ENCODE results near the gene ABCB1.
"Not testable (repeated sequence)": the region's sequence is repeated elsewhere in the genome, so short reads cannot be mapped to it uniquely, and the experiment has no call there.

ABCB1 gene

DNA sequence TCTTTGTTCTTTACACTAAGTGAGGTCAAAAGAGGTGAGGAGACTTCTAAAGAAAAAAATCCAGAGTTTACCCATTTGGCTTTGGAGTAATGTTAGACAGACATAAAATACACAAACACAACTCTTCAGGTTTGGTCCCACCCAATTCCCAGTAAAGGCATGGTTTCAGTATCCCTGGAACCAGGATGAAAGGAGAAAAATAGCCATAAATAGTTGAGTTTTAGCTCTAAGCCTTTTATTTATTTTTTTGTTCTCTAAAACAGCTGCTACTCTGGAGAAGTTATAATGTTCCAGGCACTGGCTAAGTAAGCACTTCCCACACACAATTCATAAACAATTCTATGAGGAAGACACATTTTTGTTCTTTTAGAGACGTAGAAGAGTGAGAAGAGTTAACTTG lies 4.0 kb downstream of the ABCB1 start:
- Mint-ChIP-seq H3K36me3 (ENCODE audit: low read depth) (peaks cover 5% of the 10 kb centered on the region), H3K9me3 (no peaks in the 10 kb centered on the region), H3K27ac (no peak overlapping the region), H3K4me1 (ENCODE audit: low read depth) (peaks cover 41% of the 10 kb centered on the region), H3K27me3 (peaks cover 3% of the 10 kb centered on the region), H3K4me3 (no peak overlapping the region)
- DNase-seq: no peak

DNA sequence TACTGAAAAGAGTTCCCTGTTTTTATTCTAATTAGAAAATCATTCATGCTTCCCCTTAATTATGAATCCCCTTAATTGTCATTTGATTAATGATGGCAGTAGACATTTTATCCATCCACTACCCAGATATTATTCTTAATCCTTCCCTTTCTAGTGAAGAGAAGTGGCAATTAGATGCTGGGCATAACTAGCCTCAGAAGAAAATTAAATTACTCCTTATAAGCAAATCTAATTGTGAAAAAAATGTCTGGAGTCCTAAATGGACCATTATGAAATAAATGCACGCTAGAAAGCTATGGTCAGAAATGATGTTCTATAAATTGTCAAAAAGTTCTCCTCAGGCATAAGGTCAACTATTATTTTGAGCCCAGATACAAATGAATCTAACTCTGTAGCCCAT lies 4.5 kb downstream of the ABCB1 start:
- H3K9me3 Mint-ChIP-seq: no peaks in the 10 kb centered on the region
- no peaks in the 10 kb centered on the region for H3K27me3 Mint-ChIP-seq
- peaks cover 5% of the 10 kb centered on the region for H3K36me3 Mint-ChIP-seq (ENCODE audit: low read depth)
- no peak overlapping the region for H3K4me3 Mint-ChIP-seq
- DNase-seq: no peak
- H3K4me1 Mint-ChIP-seq (ENCODE audit: low read depth): peaks cover 37% of the 10 kb centered on the region
- no peak overlapping the region for H3K27ac Mint-ChIP-seq

DNA sequence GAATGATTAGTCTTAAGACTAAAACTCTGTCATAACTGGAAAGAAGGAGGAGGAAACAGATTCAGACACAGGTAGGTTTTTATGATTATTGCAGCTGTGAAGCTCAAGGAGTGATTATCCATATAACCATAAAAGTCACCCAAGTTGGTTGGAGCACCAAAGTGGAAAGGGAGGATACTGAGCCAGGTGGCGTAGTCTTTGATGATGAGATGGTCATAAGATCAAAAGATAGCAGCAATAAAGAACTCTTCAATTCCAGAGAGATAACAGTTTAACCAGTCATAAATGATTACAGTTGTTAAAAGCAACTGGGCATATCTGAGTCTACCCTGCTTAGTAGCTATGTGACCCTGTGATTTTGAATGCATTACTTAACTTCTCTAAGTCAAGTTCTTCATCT lies 8.4 kb downstream of the ABCB1 start:
- no peaks in the 10 kb centered on the region for H3K27me3 Mint-ChIP-seq
- H3K27ac Mint-ChIP-seq: no peak overlapping the region
- no peaks in the 10 kb centered on the region for H3K9me3 Mint-ChIP-seq
- H3K4me1 Mint-ChIP-seq (ENCODE audit: low read depth): peaks cover 19% of the 10 kb centered on the region
- DNase-seq: no peak
- H3K4me3 Mint-ChIP-seq: no peak overlapping the region
- no peaks in the 10 kb centered on the region for H3K36me3 Mint-ChIP-seq (ENCODE audit: low read depth)

DNA sequence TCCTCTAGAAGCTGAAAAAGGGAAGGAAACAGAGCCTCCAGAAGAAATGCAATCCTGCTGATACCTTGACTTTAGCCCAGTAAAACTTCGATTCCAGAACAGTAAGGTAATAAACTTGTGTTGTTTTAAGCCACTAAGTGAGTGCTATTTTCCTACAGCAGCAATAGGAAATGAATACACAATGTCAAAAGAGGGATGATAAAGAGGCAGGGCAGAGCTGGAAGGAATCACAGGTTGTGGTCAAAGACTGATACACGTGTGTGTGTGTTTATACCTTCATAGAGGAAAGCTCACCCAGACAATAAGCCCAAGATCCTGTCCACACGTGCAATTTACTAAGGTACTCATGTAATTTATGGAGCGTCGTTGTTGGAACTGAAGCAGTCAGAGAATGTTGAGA lies 9.5 kb downstream of the ABCB1 start:
- Mint-ChIP-seq H3K36me3 (ENCODE audit: low read depth) (peaks cover 2% of the 10 kb centered on the region), H3K4me1 (ENCODE audit: low read depth) (peaks cover 20% of the 10 kb centered on the region), H3K27ac (no peak overlapping the region), H3K27me3 (no peaks in the 10 kb centered on the region), H3K9me3 (no peaks in the 10 kb centered on the region), H3K4me3 (no peak overlapping the region)
- no peak for DNase-seq

DNA sequence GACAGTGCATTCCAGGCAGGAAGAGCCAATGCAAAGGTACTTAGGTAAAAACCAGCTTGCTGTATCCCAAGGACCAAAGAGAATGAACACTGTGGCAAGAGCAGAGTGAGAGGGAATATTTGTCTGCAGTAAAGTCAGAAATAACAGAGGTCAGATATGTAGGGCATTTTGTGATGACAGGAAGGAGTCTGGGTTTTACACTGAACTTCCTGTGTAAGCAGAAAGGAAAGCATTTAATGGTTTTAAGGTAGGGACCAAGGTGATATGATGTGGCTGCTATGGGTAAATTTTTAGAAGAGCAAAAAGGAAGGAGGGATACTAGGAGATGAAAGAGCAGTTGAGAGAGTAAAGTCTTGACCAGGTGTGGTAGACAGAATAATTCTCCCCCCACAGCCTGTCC lies 10.1 kb downstream of the ABCB1 start:
- no peak for DNase-seq
- Mint-ChIP-seq H3K36me3 (ENCODE audit: low read depth) (peaks cover 3% of the 10 kb centered on the region), H3K4me3 (no peak overlapping the region), H3K27me3 (no peaks in the 10 kb centered on the region), H3K9me3 (no peaks in the 10 kb centered on the region), H3K4me1 (ENCODE audit: low read depth) (peaks cover 21% of the 10 kb centered on the region), H3K27ac (no peak overlapping the region)

DNA sequence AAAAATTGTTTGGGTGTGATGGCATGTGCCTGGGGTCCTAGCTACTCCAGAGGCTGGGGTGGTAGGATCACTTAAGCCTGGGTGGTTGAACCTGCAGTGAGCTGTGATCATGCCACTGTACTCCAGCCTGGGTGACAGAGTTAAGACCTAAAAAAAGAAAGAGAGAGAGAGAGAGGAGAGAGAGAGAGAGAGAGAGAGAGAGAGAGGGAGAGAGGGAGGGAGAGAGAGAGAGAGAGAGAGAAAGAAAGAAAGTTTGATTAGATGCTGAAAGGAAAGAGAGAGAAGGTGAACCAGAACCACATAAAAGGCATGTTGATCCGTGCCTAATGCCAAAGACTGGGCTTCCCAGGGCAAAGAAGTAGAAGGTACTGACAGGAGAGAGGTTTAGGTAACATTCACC lies 11.1 kb downstream of the ABCB1 start:
- DNase-seq: no peak
- no peaks in the 10 kb centered on the region for H3K27me3 Mint-ChIP-seq
- peaks cover 16% of the 10 kb centered on the region for H3K4me1 Mint-ChIP-seq (ENCODE audit: low read depth)
- no peak overlapping the region for H3K27ac Mint-ChIP-seq
- H3K4me3 Mint-ChIP-seq: no peak overlapping the region
- H3K36me3 Mint-ChIP-seq (ENCODE audit: low read depth): peaks cover 12% of the 10 kb centered on the region
- no peaks in the 10 kb centered on the region for H3K9me3 Mint-ChIP-seq

DNA sequence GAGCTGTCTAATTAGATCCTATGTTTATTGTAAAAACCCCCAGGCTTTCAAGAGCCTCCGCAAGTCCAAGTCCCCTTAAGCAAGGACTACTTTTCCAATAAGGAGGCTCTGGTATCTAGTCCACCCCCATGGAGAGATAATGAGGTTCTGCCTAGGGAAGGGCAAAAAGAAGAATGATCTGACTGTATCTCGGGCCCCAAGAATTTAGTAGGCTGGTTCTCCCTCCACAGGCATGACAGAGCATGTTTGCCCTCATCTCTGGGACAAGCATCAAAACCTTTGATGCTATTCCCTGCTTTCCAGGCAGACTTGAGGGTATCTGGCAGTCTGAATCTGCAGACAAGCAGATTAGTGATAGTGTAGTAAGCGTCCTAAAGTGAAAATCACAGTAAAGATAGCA lies 19.0 kb downstream of the ABCB1 start:
- H3K27me3 Mint-ChIP-seq: no peaks in the 10 kb centered on the region
- H3K27ac Mint-ChIP-seq: no peak overlapping the region
- H3K4me3 Mint-ChIP-seq: no peak overlapping the region
- peaks cover 7% of the 10 kb centered on the region for H3K4me1 Mint-ChIP-seq (ENCODE audit: low read depth)
- H3K36me3 Mint-ChIP-seq (ENCODE audit: low read depth): peaks cover 44% of the 10 kb centered on the region
- H3K9me3 Mint-ChIP-seq: no peaks in the 10 kb centered on the region
- no peak for DNase-seq

DNA sequence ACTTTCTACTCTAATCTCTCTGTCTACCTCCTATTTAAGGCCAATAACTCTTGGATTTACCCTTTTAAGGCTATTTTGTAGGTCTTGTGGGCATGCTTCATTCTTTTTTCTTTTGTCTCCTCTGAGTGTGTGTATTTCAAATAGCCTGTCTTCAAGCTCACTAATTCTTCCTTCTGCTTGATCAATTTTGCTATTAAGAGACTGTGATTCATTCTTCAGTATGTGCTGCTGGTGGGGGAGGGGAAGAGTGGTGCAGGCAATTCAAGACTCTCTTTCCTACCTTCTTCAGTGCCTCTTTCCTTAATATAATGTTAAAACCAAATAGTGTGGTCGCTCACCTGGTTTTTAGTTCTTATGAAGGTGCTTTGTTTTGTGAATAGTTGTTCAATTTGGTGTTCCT lies 20.0 kb downstream of the ABCB1 start:
- no peaks in the 10 kb centered on the region for H3K27me3 Mint-ChIP-seq
- DNase-seq: no peak
- peaks cover 3% of the 10 kb centered on the region for H3K4me1 Mint-ChIP-seq (ENCODE audit: low read depth)
- no peak overlapping the region for H3K4me3 Mint-ChIP-seq
- no peaks in the 10 kb centered on the region for H3K9me3 Mint-ChIP-seq
- no peak overlapping the region for H3K27ac Mint-ChIP-seq
- peaks cover 41% of the 10 kb centered on the region for H3K36me3 Mint-ChIP-seq (ENCODE audit: low read depth)

DNA sequence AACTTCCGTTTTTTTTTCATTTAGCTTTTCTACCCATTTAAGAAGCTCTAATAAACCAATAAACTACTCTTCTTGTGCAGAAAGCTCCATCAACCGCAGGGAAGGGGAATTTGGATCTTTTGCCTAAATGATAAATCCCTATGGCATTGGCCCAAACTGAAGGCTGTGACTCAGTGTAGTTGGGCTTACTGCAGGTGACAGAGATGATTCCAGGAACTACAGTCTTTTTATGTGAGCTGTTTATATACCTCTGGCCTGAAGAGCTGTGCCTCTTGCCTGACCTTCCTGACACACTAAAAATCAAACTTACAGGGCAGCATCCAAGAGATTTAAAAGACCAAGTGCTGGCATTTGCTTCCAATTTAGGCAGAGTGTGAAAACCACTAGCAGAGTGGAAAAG lies 25.2 kb downstream of the ABCB1 start:
- no peaks in the 10 kb centered on the region for H3K27me3 Mint-ChIP-seq
- H3K9me3 Mint-ChIP-seq: no peaks in the 10 kb centered on the region
- no peak for DNase-seq
- no peak overlapping the region for H3K4me3 Mint-ChIP-seq
- H3K36me3 Mint-ChIP-seq (ENCODE audit: low read depth): peaks cover 11% of the 10 kb centered on the region
- peaks cover 26% of the 10 kb centered on the region for H3K4me1 Mint-ChIP-seq (ENCODE audit: low read depth)
- peak overlapping the region; percentile 34 for H3K27ac Mint-ChIP-seq

DNA sequence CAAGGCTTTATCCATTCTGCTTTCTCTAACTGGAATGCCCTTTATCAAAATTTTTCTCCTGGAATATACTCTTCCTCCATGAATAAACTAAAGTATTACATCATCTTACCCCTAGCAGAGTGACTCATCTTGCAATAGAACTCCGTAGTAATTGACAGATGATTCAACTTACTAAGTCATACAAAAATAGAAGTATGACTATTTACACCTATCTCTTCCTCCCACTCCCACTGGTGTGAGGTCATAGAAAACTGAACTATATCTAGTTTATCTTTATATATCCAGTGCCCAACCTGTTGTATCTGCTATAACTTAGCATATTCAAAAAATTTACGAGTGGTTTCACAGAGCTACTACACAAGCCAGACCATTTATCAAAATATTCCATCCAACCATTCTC lies 26.1 kb downstream of the ABCB1 start:
- Mint-ChIP-seq H3K9me3 (no peaks in the 10 kb centered on the region), H3K4me3 (no peak overlapping the region), H3K4me1 (ENCODE audit: low read depth) (peaks cover 26% of the 10 kb centered on the region), H3K36me3 (ENCODE audit: low read depth) (peaks cover 7% of the 10 kb centered on the region), H3K27ac (peak overlapping the region; percentile 81), H3K27me3 (no peaks in the 10 kb centered on the region)
- DNase-seq: no peak

DNA sequence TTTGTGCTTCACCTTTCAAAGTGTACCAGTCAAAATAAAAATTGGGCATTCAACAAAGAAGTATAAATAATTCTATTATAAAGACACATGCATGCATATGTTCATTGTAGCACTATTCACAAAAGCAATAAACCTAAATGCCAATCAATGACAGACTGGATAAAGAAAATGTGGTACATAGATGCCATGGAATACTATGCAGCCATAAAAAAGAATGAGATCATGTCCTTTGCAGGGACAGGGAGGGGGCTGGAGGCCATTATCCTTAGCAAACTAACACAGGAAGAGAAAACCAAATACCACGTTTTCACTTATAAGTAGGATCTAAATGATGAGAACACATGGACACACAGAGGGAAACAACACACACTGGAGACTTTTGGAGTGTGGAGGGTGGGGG lies 28.2 kb downstream of the ABCB1 start:
- not testable (repeated sequence) for DNase-seq; H3K36me3 Mint-ChIP-seq (ENCODE audit: low read depth); H3K4me3 Mint-ChIP-seq; H3K9me3 Mint-ChIP-seq; H3K27me3 Mint-ChIP-seq
- Mint-ChIP-seq H3K4me1 (ENCODE audit: low read depth) (peaks cover 26% of the 10 kb centered on the region), H3K27ac (peak overlapping the region; percentile 6)

DNA sequence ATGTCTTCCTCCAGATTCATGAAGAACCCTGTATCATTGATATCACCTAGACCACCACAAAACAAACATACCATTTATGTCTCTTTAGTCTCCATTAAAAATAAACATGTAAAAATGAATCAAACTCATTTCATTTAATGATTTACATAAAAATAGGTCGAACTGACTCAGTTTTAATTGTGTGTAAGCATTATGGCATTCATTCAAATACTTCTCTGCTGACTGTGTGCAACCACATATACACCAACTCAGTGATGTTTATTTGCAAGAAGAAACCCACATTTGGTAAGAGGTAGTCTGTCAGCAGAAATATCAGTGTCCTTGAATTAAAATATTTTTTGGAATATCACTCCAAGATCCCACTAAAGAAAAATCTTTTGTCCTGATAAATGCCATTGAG lies 30.5 kb downstream of the ABCB1 start:
- Mint-ChIP-seq H3K36me3 (ENCODE audit: low read depth) (peaks cover 19% of the 10 kb centered on the region), H3K4me1 (ENCODE audit: low read depth) (peaks cover 20% of the 10 kb centered on the region), H3K9me3 (no peaks in the 10 kb centered on the region), H3K4me3 (no peak overlapping the region), H3K27me3 (no peaks in the 10 kb centered on the region), H3K27ac (no peak overlapping the region)
- no peak for DNase-seq

DNA sequence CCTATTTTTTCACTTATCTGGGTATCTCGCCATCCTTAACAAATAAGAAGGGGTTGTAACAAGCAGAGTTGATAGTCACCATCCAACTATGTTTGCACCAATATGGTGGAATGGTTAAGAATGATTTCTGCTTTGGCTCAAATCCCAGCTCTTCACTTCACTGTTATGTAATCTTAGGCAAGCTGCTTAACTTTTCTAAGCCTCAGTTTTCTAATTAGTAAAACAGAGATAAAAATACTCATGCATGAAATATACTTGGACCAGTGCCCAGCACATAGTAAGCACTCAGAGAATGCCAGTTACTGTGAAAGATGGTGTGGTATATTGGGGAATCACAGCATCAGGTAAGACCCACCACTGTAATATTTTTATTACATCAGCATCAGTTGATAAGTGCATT lies 33.6 kb downstream of the ABCB1 start:
- Mint-ChIP-seq H3K4me3 (no peak overlapping the region), H3K27ac (no peak overlapping the region), H3K4me1 (ENCODE audit: low read depth) (peaks cover 9% of the 10 kb centered on the region), H3K36me3 (ENCODE audit: low read depth) (peaks cover 25% of the 10 kb centered on the region), H3K27me3 (no peaks in the 10 kb centered on the region), H3K9me3 (no peaks in the 10 kb centered on the region)
- DNase-seq: no peak

DNA sequence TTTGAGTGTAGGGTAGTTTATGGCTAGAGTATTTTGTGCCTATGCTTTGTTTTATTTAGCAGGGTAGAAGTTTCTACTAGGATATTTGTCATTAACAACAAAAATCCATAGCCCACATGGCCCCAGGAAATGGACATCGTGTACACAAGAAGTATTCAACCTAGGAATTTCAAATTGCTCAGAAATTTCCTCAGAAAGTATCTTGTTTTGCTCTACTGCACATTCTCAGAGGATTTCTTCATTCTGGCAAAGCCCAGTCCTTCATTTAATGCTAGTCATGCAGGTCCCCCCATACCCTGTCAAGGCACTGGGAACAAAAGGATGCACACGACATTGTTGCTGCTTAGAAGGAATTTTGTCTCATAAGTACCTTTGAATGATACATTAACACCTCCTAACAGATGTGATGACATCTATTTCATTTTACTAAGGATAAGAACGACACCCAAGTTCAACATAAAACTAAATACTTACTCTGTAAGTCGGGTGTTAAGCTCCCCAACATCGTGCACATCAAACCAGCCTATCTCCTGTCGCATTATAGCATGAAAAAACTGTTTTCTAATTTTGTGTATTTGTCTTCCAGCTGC lies 34.3 kb downstream of the ABCB1 start:
- H3K27me3 Mint-ChIP-seq: no peaks in the 10 kb centered on the region
- H3K4me3 Mint-ChIP-seq: no peak overlapping the region
- DNase-seq: no peak
- H3K27ac Mint-ChIP-seq: no peak overlapping the region
- peaks cover 5% of the 10 kb centered on the region for H3K4me1 Mint-ChIP-seq (ENCODE audit: low read depth)
- no peaks in the 10 kb centered on the region for H3K9me3 Mint-ChIP-seq
- H3K36me3 Mint-ChIP-seq (ENCODE audit: low read depth): peaks cover 26% of the 10 kb centered on the region

DNA sequence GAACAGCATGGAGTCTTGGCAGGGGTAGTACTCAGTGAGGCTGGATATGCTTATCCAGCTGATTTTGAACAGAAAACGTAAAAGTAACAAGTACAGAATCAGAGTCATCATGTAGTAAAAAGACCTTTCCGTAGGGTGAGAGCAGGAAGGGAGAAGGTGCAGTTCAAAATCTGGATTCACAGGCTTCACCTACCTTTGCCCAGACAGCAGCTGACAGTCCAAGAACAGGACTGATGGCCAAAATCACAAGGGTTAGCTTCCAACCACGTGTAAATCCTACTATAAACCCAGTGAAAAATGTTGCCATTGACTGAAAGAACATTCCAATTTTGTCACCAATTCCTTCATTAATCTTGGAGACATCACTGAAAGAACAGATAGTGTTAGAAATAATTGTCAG lies 34.8 kb downstream of the ABCB1 start:
- no peak overlapping the region for H3K27ac Mint-ChIP-seq
- H3K27me3 Mint-ChIP-seq: no peaks in the 10 kb centered on the region
- DNase-seq: no peak
- H3K4me3 Mint-ChIP-seq: no peak overlapping the region
- peaks cover 5% of the 10 kb centered on the region for H3K4me1 Mint-ChIP-seq (ENCODE audit: low read depth)
- H3K36me3 Mint-ChIP-seq (ENCODE audit: low read depth): peaks cover 26% of the 10 kb centered on the region
- H3K9me3 Mint-ChIP-seq: no peaks in the 10 kb centered on the region

DNA sequence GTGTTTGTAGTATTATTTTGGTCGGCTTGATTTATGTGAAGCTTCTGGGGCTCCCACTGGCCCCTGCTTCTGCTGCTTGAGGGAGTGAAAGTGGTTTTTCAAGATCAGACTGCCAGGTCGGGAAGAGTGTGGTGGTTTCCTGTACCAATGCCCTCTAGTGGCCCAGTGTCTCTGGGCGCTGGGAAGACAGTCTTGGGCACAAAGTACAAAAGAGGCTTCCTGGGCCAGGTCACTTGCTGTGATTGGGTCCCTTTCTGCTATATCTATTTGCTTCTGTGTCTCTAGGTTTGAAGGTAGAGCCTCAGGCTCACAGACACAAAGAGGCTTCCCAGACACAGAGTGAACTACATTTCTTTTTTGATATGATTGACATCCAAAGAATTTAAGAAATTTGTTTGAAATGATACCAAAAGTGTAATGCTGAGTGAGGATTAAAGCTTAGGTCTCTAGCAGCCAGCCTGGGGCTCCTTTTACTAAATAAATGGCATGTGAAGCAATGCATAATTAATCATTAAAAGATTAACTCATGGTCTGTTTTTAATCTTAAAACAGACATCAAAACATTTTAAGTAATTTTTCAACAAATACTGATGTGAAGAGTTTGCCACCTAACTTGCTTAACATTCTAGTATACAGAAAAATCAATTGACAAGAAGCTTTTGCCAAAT lies 36.3 kb downstream of the ABCB1 start:
- H3K4me3 Mint-ChIP-seq: no peak overlapping the region
- peak; percentile 37 for DNase-seq
- H3K4me1 Mint-ChIP-seq (ENCODE audit: low read depth): peaks cover 5% of the 10 kb centered on the region
- H3K9me3 Mint-ChIP-seq: no peaks in the 10 kb centered on the region
- H3K27ac Mint-ChIP-seq: no peak overlapping the region
- H3K36me3 Mint-ChIP-seq (ENCODE audit: low read depth): peaks cover 34% of the 10 kb centered on the region
- H3K27me3 Mint-ChIP-seq: no peaks in the 10 kb centered on the region
